Gastroesophageal sphincter (tissue), 3 donors: ENCODE results near the gene SCD5.

Source experiments
- CTCF ChIP-seq, 4 experiments: fragments of 200-600 bp in 2 of 4; fragments of 450-650 bp in 2 of 4; sonication (generic) in 1 of 4; IDR thresholded peaks; one replicate each; pipeline ENCODE4 v1.5.1; 2017 to 2019; ENCODE audit warnings: antibody characterized with exemption in 4 of 4, mild to moderate bottlenecking in 2 of 4, moderate library complexity in 2 of 4
- POLR2A ChIP-seq, 2 donors: fragments of 450-650 bp; IDR thresholded peaks; one replicate each; pipeline ENCODE4 v1.6.1; 2017; ENCODE audit warnings: antibody characterized with exemption in 2 of 2, mild to moderate bottlenecking in 2 of 2, moderate library complexity in 1 of 2

GRCh38 chr4:82791179-82791578, 7.4 kb downstream of the SCD5 start:
- no peak for TF ChIP-seq CTCF (IDR thresholded peaks at IDR 0.05)
- TF ChIP-seq POLR2A (IDR thresholded peaks at IDR 0.05), result no peak
